B cell (primary cell): ENCODE measurements around the gene OGDH. TPM values are rescaled to one million over a fixed set of nuclear protein-coding genes. Genes with fewer than 3 reads are reported as not detected.
A peak's percentile ranks its signal among the peaks of the same experiment; 100 is the strongest.

Experiments
- ATAC-seq: fragments of 200-7000 bp; cut with Tn5 transposase; one replicate; pipeline ENCODE4 v1.10.0; 2021; ENCODE audit warnings: low read depth, mild to moderate bottlenecking, moderate number of reproducible peaks, moderate library complexity
- CTCF ChIA-PET: fragments of 350-600 bp; sonication (Branson Sonifier 250); formaldehyde crosslinking; loops from one replicate; lab custom pipeline; 2021; ENCODE audit warnings: antibody characterized with exemption, inconsistent platforms; lab: Charles Lee
- POLR2A ChIA-PET: fragments of 350-600 bp; sonication (Branson Sonifier 250); formaldehyde crosslinking; loops from one replicate; lab custom pipeline; 2021; ENCODE audit warnings: antibody characterized with exemption; lab: Charles Lee
- DNase-seq: peaks from one replicate; pipeline ENCODE4 v3.0.0; 2013
- H2AFZ ChIP-seq: 2 replicates; pipeline ENCODE4 v1.6.1; 2012; ENCODE audit warnings: mild to moderate bottlenecking, low read depth, low read length; ENCODE audit not compliant: insufficient read depth, poor library complexity, severe bottlenecking
- H3K27ac ChIP-seq, 2 donors: 1 replicate in 1 of 2; 2 replicates in 1 of 2; pipeline ENCODE4 v1.5.1; 2012 to 2013; ENCODE audit warnings: low read length in 2 of 2, mild to moderate bottlenecking in 2 of 2, moderate library complexity in 1 of 2
- H3K27me3 ChIP-seq, 4 experiments: fragments of 200-600 bp in 1 of 4; sonication (generic) in 1 of 4; replicated peaks in 1 of 4; 1 replicate in 2 of 4; 2 replicates in 2 of 4; pipeline versions ENCODE4 v1.6.1 to v1.7.0; 2013 to 2016; ENCODE audit warnings: low read length in 3 of 4, mild to moderate bottlenecking in 2 of 4, mixed read lengths in 1 of 4, moderate library complexity in 1 of 4; ENCODE audit not compliant: insufficient read depth in 4 of 4, control insufficient read depth in 3 of 4; ENCODE audit errors: control extremely low read depth in 1 of 4
- H3K36me3 ChIP-seq, 2 experiments: replicated peaks in 1 of 2; 1 replicate in 1 of 2; 2 replicates in 1 of 2; pipeline versions ENCODE4 v1.6.1 to v1.7.1; 2013; ENCODE audit warnings: low read length in 1 of 2; ENCODE audit not compliant: insufficient read depth in 2 of 2, control insufficient read depth in 1 of 2; ENCODE audit errors: control extremely low read depth in 1 of 2, extremely low read depth in 1 of 2
- H3K4me1 ChIP-seq, 2 donors: fragments of 200-600 bp in 1 of 2; sonication (generic) in 1 of 2; 1 replicate in 1 of 2; 2 replicates in 1 of 2; pipeline versions ENCODE4 v1.5.1 to v1.6.1; 2013 to 2017; ENCODE audit warnings: low read length in 2 of 2; ENCODE audit not compliant: control insufficient read depth in 2 of 2, insufficient read depth in 2 of 2
- H3K4me2 ChIP-seq: replicated peaks from 2 replicates; pipeline ENCODE3; 2012; ENCODE audit warnings: mild to moderate bottlenecking, low read depth, low read length; ENCODE audit not compliant: poor library complexity, severe bottlenecking
- H3K4me3 ChIP-seq, 5 experiments: fragments of 200-600 bp in 1 of 5; sonication (generic) in 1 of 5; 1 replicate in 3 of 5; 2 replicates in 2 of 5; pipeline versions ENCODE4 v1.5.1 to v1.7.0; 2011 to 2016; ENCODE audit warnings: low read length in 4 of 5, mild to moderate bottlenecking in 4 of 5, low read depth in 2 of 5, control low read depth in 1 of 5, moderate library complexity in 1 of 5; ENCODE audit not compliant: insufficient read depth in 1 of 5; ENCODE audit errors: control extremely low read depth in 1 of 5, extremely low read depth in 1 of 5
- H3K79me2 ChIP-seq: fragments of 200-600 bp; sonication (generic); one replicate; pipeline ENCODE4 v1.6.0; 2016; ENCODE audit warnings: low read length; ENCODE audit not compliant: control insufficient read depth, insufficient read depth
- H3K9ac ChIP-seq: fragments of 200-600 bp; sonication (generic); 2 replicates; pipeline ENCODE4 v1.6.1; 2017; ENCODE audit warnings: mild to moderate bottlenecking, low read length, moderate library complexity
- H3K9me3 ChIP-seq, 3 donors: one replicate each; pipeline versions ENCODE4 v1.6.1 to v1.7.1; 2013; ENCODE audit warnings: low read length in 2 of 3; ENCODE audit not compliant: control insufficient read depth in 2 of 3, insufficient read depth in 1 of 3; ENCODE audit errors: control extremely low read depth in 1 of 3
- H4K20me1 ChIP-seq: 2 replicates; pipeline ENCODE4 v1.6.0; 2012; ENCODE audit warnings: mild to moderate bottlenecking, low read length; ENCODE audit not compliant: insufficient read depth, control insufficient read depth, poor library complexity, severe bottlenecking
- H3K27ac Mint-ChIP-seq: one replicate; pipeline ENCODE4 v1.8.0; 2021; ENCODE audit warnings: mixed read lengths
- H3K27me3 Mint-ChIP-seq: one replicate; pipeline ENCODE4 v1.8.0; 2021; ENCODE audit warnings: mixed read lengths
- H3K4me1 Mint-ChIP-seq: one replicate; pipeline ENCODE4 v1.8.0; 2021; ENCODE audit warnings: mixed read lengths
- H3K4me3 Mint-ChIP-seq: one replicate; pipeline ENCODE4 v1.8.0; 2021; ENCODE audit warnings: mixed read lengths
- H3K9me3 Mint-ChIP-seq: one replicate; pipeline ENCODE4 v1.8.0; 2022; ENCODE audit warnings: mixed read lengths; ENCODE audit not compliant: insufficient read depth
- EZH2 ChIP-seq: IDR thresholded peaks from 2 replicates; pipeline ENCODE4 v1.6.1; 2012; ENCODE audit warnings: borderline replicate concordance, low read depth, mild to moderate bottlenecking, moderate library complexity, low read length; ENCODE audit not compliant: insufficient read depth, poor library complexity, severe bottlenecking
- WGBS: methylation state at CpG from one replicate; pipeline ENCODE4 v1.1.5; 2013; ENCODE audit warnings: missing lambda C conversion rate; ENCODE audit not compliant: insufficient coverage; 5-methylcytosine and 5-hydroxymethylcytosine counted together
- intact Hi-C: fragments of 100-400 bp; cut with micrococcal nuclease; formaldehyde crosslinking; loops from one replicate; pipeline ENCODE4 v1.10.0; 2022
- polyA plus RNA-seq: library from polyadenylated mRNA; depleted of rRNA; stranded (reverse); fragments of >200 nt; gene quantifications from 2 replicates; pipeline ENCODE4 v1.2.3, GENCODE V29; 2012
- total RNA-seq, 2 donors: library from RNA; stranded (reverse); fragments of 120-200 nt in 1 of 2; gene quantifications; 1 replicate in 1 of 2; 2 replicates in 1 of 2; pipeline versions ENCODE4 v1.2.3 to v1.2.4, GENCODE V29; 2013 to 2022
- TF ChIP-seq, protein P1 (sequence below): fragments of 200-600 bp; IDR thresholded peaks from one replicate; pipeline ENCODE4 v1.8.0; 2022; ENCODE audit warnings: antibody characterized with exemption, mild to moderate bottlenecking

The OGDH gene
- total and polyA plus RNA-seq, 2 donors (not counting 1 experiment from before 2014, with no cell fraction given), result 42.6 to 80.2 TPM

DNA sequence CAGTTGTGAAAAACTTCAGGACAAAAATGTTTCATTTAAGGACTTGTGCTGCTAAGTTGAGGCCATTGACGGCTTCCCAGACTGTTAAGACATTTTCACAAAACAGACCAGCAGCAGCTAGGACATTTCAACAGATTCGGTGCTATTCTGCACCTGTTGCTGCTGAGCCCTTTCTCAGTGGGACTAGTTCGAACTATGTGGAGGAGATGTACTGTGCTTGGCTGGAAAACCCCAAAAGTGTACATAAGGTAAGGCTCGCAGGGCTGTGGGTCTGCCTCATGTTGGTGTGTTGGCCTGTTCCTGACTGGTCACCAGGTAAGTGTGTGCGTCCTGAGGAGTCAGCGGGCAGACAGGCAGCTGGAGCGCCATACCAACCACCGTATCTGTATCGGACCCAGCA lies 17.9 kb downstream of the OGDH start:
- H3K4me2 ChIP-seq, result no peak overlapping the region
- H3K4me1 ChIP-seq, result peaks cover 10 to 32% of the 10 kb centered on the region in 2 donors
- intact Hi-C loops, result no loop called here
- Mint-ChIP-seq H3K4me3 (no peak overlapping the region), H3K9me3 (no peaks in the 10 kb centered on the region), H3K4me1 (peaks cover 41% of the 10 kb centered on the region), H3K27me3 (no peaks in the 10 kb centered on the region), H3K27ac (no peak overlapping the region)
- POLR2A ChIA-PET, result interaction anchor here (0.7 kb wide), 1 partner anchor 17 kb away, joined by 4 read pairs; no protein-coding TSS in a partner anchor
- no peak for DNase-seq
- peak overlapping the region in 1 of 2 donors; percentile 5 for H3K27ac ChIP-seq
- CTCF ChIA-PET, result interaction anchor here (0.6 kb wide), 1 partner anchor 11 kb away, joined by 3 read pairs; no protein-coding TSS in a partner anchor
- H4K20me1 ChIP-seq, result peaks cover 24% of the 10 kb centered on the region
- H3K27me3 ChIP-seq, result no peaks in the 10 kb centered on the region
- TF ChIP-seq, protein P1, sequence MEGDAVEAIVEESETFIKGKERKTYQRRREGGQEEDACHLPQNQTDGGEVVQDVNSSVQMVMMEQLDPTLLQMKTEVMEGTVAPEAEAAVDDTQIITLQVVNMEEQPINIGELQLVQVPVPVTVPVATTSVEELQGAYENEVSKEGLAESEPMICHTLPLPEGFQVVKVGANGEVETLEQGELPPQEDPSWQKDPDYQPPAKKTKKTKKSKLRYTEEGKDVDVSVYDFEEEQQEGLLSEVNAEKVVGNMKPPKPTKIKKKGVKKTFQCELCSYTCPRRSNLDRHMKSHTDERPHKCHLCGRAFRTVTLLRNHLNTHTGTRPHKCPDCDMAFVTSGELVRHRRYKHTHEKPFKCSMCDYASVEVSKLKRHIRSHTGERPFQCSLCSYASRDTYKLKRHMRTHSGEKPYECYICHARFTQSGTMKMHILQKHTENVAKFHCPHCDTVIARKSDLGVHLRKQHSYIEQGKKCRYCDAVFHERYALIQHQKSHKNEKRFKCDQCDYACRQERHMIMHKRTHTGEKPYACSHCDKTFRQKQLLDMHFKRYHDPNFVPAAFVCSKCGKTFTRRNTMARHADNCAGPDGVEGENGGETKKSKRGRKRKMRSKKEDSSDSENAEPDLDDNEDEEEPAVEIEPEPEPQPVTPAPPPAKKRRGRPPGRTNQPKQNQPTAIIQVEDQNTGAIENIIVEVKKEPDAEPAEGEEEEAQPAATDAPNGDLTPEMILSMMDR, result no peak
- no peak for TF ChIP-seq EZH2
- no peak overlapping the region for H3K9ac ChIP-seq
- H2AFZ ChIP-seq, result no peak overlapping the region
- ATAC-seq, result no peak
- no peak overlapping the region for H3K4me3 ChIP-seq
- H3K9me3 ChIP-seq, result no peaks in the 10 kb centered on the region
- peaks cover 75% of the 10 kb centered on the region for H3K79me2 ChIP-seq
- 93% methylated on average over 8 of the region's 9 CpGs for WGBS
- peaks cover 11 to 26% of the 10 kb centered on the region in 2 experiments for H3K36me3 ChIP-seq
